Mesodermal cell (in vitro differentiated cells): ENCODE measurements around the gene PGGHG.
"Not testable (repeated sequence)": the region's sequence is repeated elsewhere in the genome, so short reads cannot be mapped to it uniquely, and the experiment has no call there.

ENCODE experiments used
- H3K27ac ChIP-seq: 2 replicates; pipeline ENCODE4 v1.7.0; 2013; ENCODE audit warnings: mild to moderate bottlenecking, low read depth, low read length, moderate library complexity; ENCODE audit not compliant: severe bottlenecking
- H3K36me3 ChIP-seq: 2 replicates; pipeline ENCODE4 v1.7.1; 2013; ENCODE audit warnings: mild to moderate bottlenecking, low read length, moderate library complexity; ENCODE audit not compliant: control insufficient read depth, insufficient read depth
- H3K4me1 ChIP-seq: one replicate; pipeline ENCODE4 v1.7.1; 2013; ENCODE audit warnings: mild to moderate bottlenecking, low read length; ENCODE audit not compliant: insufficient read depth, control insufficient read depth, poor library complexity, severe bottlenecking
- H3K4me3 ChIP-seq: 2 replicates; pipeline ENCODE4 v1.7.0; 2013; ENCODE audit warnings: low read length, control low read depth, mild to moderate bottlenecking; ENCODE audit not compliant: insufficient read depth, poor library complexity, severe bottlenecking; ENCODE audit errors: extremely low read depth
- H3K9me3 ChIP-seq: 2 replicates; pipeline ENCODE4 v1.7.1; 2013; ENCODE audit warnings: mild to moderate bottlenecking, low read length, moderate library complexity; ENCODE audit not compliant: control insufficient read depth
- WGBS, 2 experiments: methylation state at CpG; one replicate each; pipeline ENCODE4 v1.1.5; 2013; ENCODE audit warnings: missing lambda C conversion rate in 2 of 2; ENCODE audit not compliant: insufficient coverage in 2 of 2; 5-methylcytosine and 5-hydroxymethylcytosine counted together

PGGHG gene

GRCh38 chr11:329886-330253 is 40.9 kb downstream of the PGGHG start:
- no peaks in the 10 kb centered on the region for H3K36me3 ChIP-seq
- no peak overlapping the region for H3K27ac ChIP-seq
- H3K9me3 ChIP-seq = peaks cover 10% of the 10 kb centered on the region
- H3K4me1 ChIP-seq = peaks cover 17% of the 10 kb centered on the region
- WGBS, 2 experiments = 100% methylated on average over 1 of the region's 2 CpGs; no CpG with 5 or more reads in 1 of the 2 experiments
- H3K4me3 ChIP-seq = no peak overlapping the region

GRCh38 chr11:330307-330693 is 41.4 kb downstream of the PGGHG start:
- Histone ChIP-seq H3K9me3 (peaks cover 10% of the 10 kb centered on the region), H3K27ac (no peak overlapping the region), H3K36me3 (no peaks in the 10 kb centered on the region), H3K4me3 (no peak overlapping the region), H3K4me1 (peaks cover 16% of the 10 kb centered on the region)
- 89 to 90% methylated on average over 8 to 14 of the region's 14 CpGs for WGBS, 2 experiments

DNA sequence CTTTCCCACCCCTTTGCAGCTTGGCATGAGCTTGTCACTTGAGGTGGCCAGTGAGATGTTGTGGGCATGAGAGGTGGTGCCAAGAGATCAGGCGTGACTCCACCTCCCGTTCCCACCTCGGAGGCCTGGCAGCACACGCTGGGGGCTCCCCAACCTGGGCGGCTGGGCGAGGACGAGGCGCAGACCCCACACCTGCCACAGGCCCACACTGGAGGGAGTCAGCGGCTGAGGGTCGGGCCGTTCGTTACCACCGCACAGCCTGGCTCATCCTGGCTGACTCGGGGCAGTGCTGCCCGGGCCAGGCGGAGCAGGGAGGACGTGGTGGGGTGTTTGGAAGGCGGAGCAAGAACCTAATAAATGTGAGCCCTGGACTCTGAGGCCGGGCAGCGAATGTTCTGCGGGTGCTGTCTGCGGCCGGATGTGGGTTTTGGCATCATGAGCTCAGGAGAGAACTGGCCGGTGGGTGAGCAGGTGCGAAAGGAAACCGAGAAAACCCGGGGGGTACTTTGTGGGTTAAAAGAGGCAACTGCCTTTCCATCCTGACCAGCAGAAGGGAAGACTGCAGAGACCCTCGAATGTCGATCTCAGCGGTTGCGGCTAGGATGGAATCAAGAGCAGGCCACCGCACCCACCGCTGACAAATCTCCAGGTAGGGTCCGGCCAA is 41.9 kb downstream of the PGGHG start:
- WGBS, 2 experiments = 84 to 89% methylated on average over 24 to 34 of the region's 34 CpGs
- H3K4me1 ChIP-seq = peaks cover 18% of the 10 kb centered on the region
- peaks cover 10% of the 10 kb centered on the region for H3K9me3 ChIP-seq
- no peaks in the 10 kb centered on the region for H3K36me3 ChIP-seq
- no peak overlapping the region for H3K4me3 ChIP-seq
- no peak overlapping the region for H3K27ac ChIP-seq

DNA sequence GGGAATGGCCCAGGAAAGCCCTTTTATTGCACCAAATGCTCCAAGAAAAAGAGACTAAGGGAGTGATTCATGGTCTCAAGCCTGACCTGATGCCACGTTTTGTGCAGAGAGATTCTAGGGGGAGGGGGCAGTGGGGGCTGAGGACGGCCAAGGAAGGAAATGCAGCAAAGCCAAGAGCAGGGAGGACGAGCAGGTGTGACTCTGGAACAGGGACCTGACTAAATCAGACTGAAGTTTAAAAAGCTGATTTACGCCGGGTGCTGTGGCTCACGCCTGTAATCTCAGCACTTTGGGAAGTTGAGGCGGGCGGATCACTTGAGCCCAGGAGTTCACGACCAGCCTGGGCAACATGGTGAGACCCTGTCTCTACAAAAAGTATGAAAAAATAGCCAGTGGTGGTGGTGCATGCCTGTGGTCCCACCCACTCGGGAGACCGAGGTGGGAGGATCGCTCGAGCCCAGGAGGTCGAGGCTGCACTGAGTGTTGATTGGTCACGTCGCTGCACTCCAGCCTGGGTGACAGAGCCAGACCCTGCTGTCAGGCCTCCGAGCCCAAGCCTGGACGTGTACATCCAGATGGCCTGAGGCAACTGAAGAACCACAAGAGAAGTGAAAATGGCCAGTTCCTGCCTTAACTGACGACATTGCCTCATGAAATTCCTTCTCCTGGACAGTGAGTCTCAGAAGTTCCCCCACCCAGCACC is 42.6 kb downstream of the PGGHG start:
- Histone ChIP-seq H3K36me3 (no peaks in the 10 kb centered on the region), H3K27ac (no peak overlapping the region), H3K4me1 (peaks cover 18% of the 10 kb centered on the region), H3K4me3 (no peak overlapping the region), H3K9me3 (peaks cover 10% of the 10 kb centered on the region)
- WGBS, 2 experiments = 90 to 92% methylated on average over 16 to 18 of the region's 19 CpGs

GRCh38 chr11:332651-333480 is 43.9 kb downstream of the PGGHG start:
- WGBS, 2 experiments = 96 to 98% methylated on average over 22 to 23 of the region's 23 CpGs
- H3K4me3 ChIP-seq = no peak overlapping the region
- H3K4me1 ChIP-seq = peaks cover 11% of the 10 kb centered on the region
- no peaks in the 10 kb centered on the region for H3K36me3 ChIP-seq
- H3K9me3 ChIP-seq = peaks cover 10% of the 10 kb centered on the region
- H3K27ac ChIP-seq = no peak overlapping the region

DNA sequence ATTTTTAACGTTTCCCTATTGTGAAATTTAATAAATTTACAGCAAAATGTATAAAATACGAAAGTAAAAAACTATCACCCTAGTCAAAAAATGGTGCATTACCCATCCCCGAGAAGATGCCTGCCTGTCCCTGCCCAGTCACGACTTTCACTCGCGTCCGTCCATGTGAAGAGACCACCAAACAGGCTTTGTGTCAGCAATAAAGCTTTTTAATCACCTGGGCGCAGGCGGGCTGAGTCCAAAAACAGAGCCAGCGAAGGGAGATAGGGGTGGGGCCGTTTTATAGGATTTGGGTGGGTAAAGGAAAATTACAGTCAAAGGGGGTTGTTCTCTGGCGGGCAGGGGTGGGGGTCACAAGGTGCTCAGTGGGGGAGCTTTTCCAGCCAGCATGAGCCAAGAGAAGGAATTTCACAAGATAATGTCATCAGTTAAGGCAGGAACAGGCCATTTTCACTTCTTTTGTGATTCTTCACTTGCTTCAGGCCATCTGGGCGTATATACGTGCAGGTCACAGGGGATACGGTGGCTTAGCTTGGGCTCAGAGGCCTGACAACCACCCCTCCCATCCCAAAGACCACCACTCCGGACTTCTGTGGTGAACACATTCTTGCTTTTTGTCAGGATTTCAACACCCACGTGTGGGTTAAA is 44.8 kb downstream of the PGGHG start:
- peaks cover 11% of the 10 kb centered on the region for H3K4me1 ChIP-seq
- not testable (repeated sequence) for H3K9me3 ChIP-seq, H3K27ac ChIP-seq, H3K36me3 ChIP-seq, H3K4me3 ChIP-seq
- WGBS, 2 experiments = 56 to 59% methylated on average over 13 of the region's 17 CpGs

DNA sequence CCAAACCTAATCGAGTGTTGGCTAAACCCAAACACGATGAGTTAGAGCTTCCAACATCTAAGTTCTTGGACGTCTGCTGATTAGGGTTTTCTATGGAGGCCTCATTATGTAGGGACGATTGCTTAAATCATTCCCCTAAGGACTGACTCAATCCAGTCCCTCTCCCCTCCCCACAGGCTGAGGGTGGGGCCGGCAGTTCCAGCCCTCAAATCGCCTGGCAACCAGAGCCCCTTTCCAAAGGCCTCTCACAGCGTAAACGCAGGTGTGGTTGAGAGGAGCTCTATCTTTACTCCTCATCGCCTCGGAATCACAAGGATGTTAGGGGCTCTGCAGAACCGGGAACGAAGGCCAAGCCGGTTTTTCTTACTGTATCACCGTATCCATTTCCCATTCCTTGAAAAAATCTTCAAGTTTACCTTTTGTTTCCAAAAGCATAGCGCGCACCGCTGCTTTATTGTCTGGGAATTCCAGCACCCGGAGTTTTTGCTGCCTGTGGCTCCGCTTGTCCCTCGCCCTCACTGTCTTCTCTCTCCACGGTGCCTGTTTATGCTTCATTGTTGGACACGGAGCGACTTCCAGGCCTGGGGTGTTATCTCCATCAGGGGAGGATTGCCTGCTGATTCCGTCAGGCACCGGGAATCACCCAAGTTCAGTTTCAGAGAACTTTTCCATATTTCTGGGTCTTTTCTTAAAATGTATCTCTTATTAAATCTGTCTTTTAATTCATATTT is 45.5 kb downstream of the PGGHG start:
- Histone ChIP-seq H3K4me1 (peaks cover 11% of the 10 kb centered on the region), H3K27ac (peak overlapping the region; percentile 51), H3K9me3 (peaks cover 10% of the 10 kb centered on the region), H3K36me3 (no peaks in the 10 kb centered on the region), H3K4me3 (no peak overlapping the region)
- 11 to 16% methylated on average over 18 to 20 of the region's 25 CpGs for WGBS, 2 experiments

GRCh38 chr11:335779-336658 is 47.1 kb downstream of the PGGHG start:
- Histone ChIP-seq H3K4me3 (no peak overlapping the region), H3K36me3 (no peaks in the 10 kb centered on the region), H3K9me3 (peaks cover 10% of the 10 kb centered on the region), H3K4me1 (peaks cover 11% of the 10 kb centered on the region), H3K27ac (peak overlapping the region; percentile 73)
- WGBS, 2 experiments = 64 to 82% methylated on average over 5 to 6 of the region's 15 CpGs

DNA sequence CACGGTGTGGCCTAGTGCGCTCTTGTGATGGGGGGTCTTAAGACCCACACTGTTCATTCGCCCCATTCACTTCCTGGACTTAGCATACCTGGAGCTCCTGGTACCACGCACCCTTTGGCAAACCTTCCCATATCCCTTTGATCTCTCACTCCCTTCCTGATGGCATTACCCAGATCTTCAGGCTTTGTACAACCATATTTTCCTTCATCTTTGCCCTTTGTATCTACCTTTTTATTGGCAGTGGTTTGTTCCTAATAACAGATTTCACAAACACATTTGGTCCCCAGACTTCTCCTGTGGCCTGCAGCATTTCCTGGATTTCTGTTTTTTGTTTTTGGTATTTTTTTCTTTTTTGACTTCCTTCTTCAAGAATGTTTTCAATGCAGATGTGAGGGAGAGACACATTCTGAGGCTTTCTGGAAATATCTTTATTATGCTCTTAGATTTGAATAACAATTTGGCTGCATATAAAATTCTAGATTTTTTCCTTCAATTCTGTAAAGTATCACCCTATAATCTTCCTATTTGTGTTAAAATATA is 47.8 kb downstream of the PGGHG start:
- peaks cover 11% of the 10 kb centered on the region for H3K4me1 ChIP-seq
- WGBS, 2 experiments = 80 to 82% methylated on average over 1 to 4 of the region's 4 CpGs
- no peaks in the 10 kb centered on the region for H3K36me3 ChIP-seq
- H3K27ac ChIP-seq = no peak overlapping the region
- H3K9me3 ChIP-seq = peaks cover 10% of the 10 kb centered on the region
- no peak overlapping the region for H3K4me3 ChIP-seq
